Endometrial microvascular endothelial cells (primary cell): ENCODE results near the gene PIK3C2B. TPM values are rescaled to one million over a fixed set of nuclear protein-coding genes. Genes with fewer than 3 reads are reported as not detected.
"Not testable (repeated sequence)": the region's sequence is repeated elsewhere in the genome, so short reads cannot be mapped to it uniquely, and the experiment has no call there.

Experiments used
- in situ Hi-C: cut with HindIII; loops from 2 replicates; pipeline ENCODE4 v1.10.0; 2017; ENCODE audit warnings: low sequenced_read_pairs, low pct_unique_long_range_greater_than_20kb; ENCODE audit errors: inconsistent ontology term
- total RNA-seq: library from RNA; depleted of rRNA; stranded (reverse); fragments of >200 nt; gene quantifications from one replicate; pipeline ENCODE4 v1.2.3, GENCODE V29; 2015; ENCODE audit errors: inconsistent ontology term

Gene PIK3C2B, protein sequence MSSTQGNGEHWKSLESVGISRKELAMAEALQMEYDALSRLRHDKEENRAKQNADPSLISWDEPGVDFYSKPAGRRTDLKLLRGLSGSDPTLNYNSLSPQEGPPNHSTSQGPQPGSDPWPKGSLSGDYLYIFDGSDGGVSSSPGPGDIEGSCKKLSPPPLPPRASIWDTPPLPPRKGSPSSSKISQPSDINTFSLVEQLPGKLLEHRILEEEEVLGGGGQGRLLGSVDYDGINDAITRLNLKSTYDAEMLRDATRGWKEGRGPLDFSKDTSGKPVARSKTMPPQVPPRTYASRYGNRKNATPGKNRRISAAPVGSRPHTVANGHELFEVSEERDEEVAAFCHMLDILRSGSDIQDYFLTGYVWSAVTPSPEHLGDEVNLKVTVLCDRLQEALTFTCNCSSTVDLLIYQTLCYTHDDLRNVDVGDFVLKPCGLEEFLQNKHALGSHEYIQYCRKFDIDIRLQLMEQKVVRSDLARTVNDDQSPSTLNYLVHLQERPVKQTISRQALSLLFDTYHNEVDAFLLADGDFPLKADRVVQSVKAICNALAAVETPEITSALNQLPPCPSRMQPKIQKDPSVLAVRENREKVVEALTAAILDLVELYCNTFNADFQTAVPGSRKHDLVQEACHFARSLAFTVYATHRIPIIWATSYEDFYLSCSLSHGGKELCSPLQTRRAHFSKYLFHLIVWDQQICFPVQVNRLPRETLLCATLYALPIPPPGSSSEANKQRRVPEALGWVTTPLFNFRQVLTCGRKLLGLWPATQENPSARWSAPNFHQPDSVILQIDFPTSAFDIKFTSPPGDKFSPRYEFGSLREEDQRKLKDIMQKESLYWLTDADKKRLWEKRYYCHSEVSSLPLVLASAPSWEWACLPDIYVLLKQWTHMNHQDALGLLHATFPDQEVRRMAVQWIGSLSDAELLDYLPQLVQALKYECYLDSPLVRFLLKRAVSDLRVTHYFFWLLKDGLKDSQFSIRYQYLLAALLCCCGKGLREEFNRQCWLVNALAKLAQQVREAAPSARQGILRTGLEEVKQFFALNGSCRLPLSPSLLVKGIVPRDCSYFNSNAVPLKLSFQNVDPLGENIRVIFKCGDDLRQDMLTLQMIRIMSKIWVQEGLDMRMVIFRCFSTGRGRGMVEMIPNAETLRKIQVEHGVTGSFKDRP (N-terminal part only)
- 14.9 TPM for total RNA-seq

DNA sequence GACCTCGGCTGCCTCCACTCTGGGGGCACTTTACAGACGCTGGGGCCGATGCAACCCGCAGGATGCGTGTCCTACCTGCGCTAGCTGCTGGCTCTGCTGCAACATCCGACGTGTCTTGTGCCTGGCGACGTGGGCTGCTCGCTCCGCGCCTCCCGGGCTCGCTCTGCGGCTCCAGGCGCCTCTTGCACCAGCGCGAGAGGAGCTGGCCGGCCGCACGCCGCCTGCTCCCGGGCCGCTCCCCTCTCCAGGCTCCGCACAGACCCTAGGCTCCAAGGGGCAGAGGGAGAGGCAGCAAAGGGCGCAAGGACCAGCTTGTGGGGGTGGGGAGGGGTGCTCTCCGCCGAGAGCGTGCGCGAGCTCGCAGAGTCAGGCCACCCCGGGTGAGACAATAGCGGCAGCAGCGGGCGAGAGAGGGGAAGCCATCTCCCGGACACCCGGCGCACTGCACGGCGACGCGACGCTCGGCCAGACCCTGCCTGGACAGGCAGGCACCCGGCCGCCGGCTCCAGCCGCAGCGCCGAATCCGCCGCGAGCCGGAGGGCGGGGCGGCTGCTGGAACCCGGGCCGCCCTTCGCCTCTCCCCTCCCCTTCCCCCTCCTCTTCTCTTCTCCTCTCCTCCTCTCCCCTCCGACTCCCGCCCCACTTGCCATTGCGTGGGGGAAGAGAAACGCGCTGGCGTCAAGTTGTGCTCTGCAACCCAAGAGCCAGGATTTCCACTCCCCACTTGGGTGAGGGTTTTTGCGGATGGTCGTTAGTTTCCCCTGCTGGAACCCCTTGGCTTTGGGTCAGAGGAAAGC, at the start of gene PIK3C2B:
Gene PIK3C2B, minus strand, starts transcription at position 525 of the 797 bp plus-strand sequence. CDS start 25,003 bp downstream, outside the sequence.
- in situ Hi-C loops = no loop called here

DNA sequence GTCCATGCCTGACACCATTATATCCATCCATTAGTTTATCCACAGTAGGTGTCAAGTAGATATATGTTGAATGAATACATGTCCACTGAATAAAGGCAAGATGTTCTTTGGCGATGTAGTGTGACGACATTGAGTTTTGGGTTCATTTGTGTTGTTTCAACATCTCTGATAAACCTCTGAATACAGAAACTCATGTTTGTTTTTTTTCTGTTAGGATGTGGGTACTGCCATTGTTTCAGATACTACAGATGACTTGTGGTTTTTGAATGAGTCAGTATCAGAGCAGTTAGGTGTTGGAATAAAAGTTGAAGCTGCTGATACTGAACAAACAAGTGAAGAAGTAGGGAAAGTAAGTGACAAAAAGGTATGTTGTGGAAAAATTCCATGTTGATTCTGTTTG, 49.7 kb upstream of the PIK3C2B start:
- in situ Hi-C loops = no loop called here

DNA sequence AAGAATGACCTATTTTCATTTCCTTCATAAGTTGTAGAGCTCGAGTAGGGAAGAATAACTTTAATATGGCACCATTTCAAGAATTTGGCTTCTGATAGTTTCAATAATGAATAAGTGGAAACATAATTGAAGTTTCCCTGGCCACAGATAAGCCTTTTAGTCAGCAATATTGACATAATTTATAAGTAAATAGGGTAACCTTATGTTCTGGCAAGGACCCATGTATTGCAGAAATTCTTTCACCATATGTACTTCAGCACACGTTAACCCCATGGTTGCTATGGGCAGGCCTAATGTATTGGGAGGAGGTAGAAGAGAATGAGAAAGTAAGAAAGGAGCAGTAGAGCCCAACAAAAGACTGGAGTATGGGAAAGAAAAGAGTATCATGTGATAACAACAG, 47.0 kb upstream of the PIK3C2B start:
- in situ Hi-C loops = no loop called here

DNA sequence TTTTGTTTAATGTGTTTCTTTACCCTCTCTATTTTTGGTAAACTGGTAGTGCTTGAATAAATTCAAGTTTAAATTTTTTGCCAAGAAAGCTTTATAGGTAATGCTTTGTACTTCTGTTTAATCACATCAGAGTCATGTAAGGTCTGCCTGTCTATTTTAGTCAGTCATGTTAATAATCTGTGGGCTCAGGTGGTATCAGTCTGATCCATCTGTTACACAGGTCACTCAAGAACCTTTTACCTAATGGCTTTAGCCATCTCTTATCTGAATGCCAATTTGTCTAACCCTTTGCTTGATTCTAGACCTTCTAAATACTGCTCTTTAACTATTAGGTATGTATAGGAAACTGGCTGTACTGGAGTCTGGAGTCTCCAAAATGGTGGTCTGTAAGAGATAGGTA, 38.2 kb upstream of the PIK3C2B start:
- in situ Hi-C loops = no loop called here

- in situ Hi-C loops = no loop called here
Measured at GRCh38 chr1:204530932-204531331, 36.3 kb upstream of the PIK3C2B start.

GRCh38 chr1:204529371-204529895, 34.8 kb upstream of the PIK3C2B start:
- in situ Hi-C loops = no loop called here

GRCh38 chr1:204528677-204529076, 34.1 kb upstream of the PIK3C2B start:
- in situ Hi-C loops = no loop called here

GRCh38 chr1:204528241-204528640, 33.6 kb upstream of the PIK3C2B start:
- in situ Hi-C loops = no loop called here

- in situ Hi-C loops = no loop called here
Measured at GRCh38 chr1:204524986-204525385, 30.4 kb upstream of the PIK3C2B start.

DNA sequence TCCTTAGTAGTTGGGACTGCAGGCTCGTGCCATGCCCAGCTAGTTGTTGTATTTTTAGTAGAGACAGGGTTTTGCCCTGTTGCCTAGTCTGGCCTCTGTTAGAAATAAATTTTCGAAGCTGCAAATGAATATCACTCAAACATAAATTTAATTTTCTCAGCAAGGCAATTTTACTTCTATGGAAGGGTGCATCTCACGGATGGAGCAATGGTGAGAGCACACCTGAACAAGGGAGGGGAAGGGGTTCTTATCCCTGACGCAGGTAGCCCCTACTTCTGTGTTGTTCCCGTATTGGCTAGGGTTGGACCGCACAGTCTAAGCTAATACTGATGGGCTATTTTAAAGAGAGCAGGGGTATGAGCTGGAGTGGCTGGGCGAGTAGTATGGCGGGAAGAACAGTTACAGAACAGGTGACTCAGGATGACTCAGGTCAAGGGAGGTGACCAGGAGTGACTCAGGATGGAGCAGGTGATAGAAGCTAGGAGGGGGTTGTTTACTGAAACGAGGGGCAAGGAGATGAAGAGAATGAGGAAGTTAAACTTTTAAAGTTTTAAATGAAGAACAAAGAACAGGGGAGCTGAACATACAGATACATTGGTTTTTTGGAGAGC, 29.1 kb upstream of the PIK3C2B start:
- in situ Hi-C loops = no loop called here

DNA sequence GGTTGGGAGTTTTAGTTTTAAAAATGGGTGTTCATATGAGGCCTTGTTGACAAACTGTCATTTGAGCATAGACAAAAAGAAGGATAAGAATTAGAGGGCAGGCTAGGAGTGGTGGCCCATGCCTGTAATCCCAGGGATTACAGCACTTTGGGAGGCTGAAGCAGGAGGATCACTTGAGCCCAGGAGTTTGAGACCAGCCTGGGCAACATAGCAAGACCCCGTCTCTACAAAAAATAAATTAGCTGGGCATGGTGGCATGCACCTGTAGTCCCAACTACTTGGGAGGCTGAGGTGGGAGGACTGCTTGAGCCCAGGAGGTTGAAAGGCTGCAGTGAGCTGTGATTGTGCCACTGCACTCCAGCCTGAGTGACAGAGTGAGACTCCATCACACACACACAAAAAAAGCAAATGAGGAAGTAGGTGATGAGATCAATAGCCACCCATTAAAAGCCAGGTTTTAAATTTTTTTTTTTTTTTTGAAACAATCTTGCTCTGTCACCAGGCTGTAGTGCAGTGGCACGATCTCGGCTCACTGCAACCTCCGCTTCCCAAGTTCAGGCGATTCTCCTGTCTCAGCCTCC, 27.4 kb upstream of the PIK3C2B start:
- in situ Hi-C loops = not testable (repeated sequence)

DNA sequence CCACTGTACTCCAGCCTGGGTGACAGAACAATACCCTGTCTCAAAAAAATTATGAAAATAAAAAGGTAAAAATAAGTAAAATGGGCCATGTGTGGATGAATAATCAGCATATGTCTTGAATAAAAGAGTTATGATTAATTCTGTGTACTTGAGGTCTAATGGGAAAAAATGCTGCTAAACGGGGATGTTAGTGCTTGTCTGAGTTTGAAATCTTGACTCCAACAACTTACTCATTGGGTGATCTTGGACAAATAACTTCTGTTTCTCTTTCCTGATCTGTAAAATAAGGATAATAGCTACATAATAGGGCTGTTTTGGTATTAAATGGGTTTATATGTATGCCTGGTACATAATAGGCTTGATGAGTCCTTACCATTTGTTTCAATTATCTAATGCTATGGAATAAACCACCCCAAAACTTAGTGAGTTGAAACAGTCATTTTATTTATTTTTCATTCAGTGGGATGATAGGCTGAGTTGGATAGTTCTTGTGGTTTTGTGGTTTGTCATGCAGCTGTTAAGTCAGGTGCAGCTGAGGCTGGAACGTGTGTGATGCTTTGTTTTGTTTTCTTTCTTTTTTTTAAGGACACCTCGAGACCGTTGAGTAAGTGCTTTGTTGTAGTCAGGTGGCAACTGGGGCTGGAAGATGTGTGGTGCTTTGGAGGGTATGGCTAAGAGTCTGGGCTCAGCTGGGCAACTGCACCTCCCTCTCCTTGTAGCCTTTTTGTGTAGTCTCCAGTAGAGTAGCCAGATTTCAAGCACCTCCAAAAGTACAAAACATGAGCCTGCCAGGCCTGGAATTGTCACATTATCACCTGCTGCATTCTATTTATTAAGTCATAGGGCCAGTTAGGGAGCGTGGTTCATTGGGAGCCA, 26.5 kb upstream of the PIK3C2B start:
- in situ Hi-C loops = no loop called here

DNA sequence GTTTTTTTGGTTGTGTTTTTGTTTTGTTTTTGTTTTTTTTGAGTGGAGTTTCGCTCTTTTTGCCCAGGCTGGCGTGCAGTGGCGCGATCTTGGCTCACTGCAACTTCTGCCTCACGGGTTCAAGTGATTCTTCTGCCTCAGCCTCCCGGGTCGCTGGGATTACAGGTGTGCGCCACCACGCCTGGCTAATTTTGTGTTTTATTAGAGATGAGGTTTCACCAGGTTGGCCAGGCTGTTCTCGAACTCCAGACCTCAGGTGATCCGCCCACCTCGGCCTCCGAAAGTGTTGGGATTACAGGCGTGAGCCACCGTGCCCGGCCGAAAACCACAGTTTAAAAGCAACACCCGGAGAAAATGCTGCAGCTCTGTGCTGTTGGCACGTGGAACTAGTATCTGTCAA, 22.8 kb upstream of the PIK3C2B start:
- in situ Hi-C loops = not testable (repeated sequence)

GRCh38 chr1:204516180-204516879, 21.7 kb upstream of the PIK3C2B start, which contains the start of gene MDM4:
Gene MDM4, plus strand, starts transcription at chr1:204516406. Its CDS starts 9,113 bp downstream, at chr1:204525519.
- in situ Hi-C loops = no loop called here

GRCh38 chr1:204514828-204515227, 20.2 kb upstream of the PIK3C2B start:
- in situ Hi-C loops = no loop called here

- in situ Hi-C loops = no loop called here
Measured at GRCh38 chr1:204513117-204513716, 18.6 kb upstream of the PIK3C2B start.
